Psoas muscle (tissue), 8 donors: ENCODE measurements around the gene SORCS3. TPM values are rescaled to one million over a fixed set of nuclear protein-coding genes. Genes with fewer than 3 reads are reported as not detected.

Experiments used
- ATAC-seq, 4 donors: fragments of 200-7000 bp; cut with Tn5 transposase; one replicate each; pipeline ENCODE4 v1.9.1; 2020; ENCODE audit warnings: moderate library complexity in 3 of 4, mild to moderate bottlenecking in 2 of 4
- DNase-seq, 2 donors: peaks; one replicate each; pipeline ENCODE4 v3.0.0-alpha.2; 2020
- H3K27ac ChIP-seq: fragments of 200-600 bp; one replicate; pipeline ENCODE4 v1.8.0; 2022
- H3K27me3 ChIP-seq, 3 donors: fragments of 200-600 bp in 1 of 3; one replicate each; pipeline versions ENCODE4 v1.6.1 to v1.8.0; 2013 to 2022; ENCODE audit warnings: low read length in 2 of 3, mild to moderate bottlenecking in 2 of 3, moderate library complexity in 1 of 3; ENCODE audit not compliant: insufficient read depth in 3 of 3
- H3K36me3 ChIP-seq, 2 donors: fragments of 200-600 bp in 1 of 2; one replicate each; pipeline versions ENCODE4 v1.6.1 to v1.8.0; 2013 to 2022; ENCODE audit warnings: low read depth in 1 of 2, mild to moderate bottlenecking in 1 of 2, moderate library complexity in 1 of 2; ENCODE audit not compliant: insufficient read depth in 1 of 2
- H3K4me1 ChIP-seq: fragments of 200-600 bp; one replicate; pipeline ENCODE4 v1.8.0; 2022
- H3K4me3 ChIP-seq: fragments of 200-600 bp; one replicate; pipeline ENCODE4 v1.8.0; 2022; ENCODE audit warnings: mild to moderate bottlenecking
- H3K9me3 ChIP-seq: fragments of 200-600 bp; one replicate; pipeline ENCODE4 v1.8.0; 2022
- CTCF ChIP-seq: fragments of 200-600 bp; IDR thresholded peaks from one replicate; pipeline ENCODE4 v1.8.0; 2022; ENCODE audit warnings: antibody characterized with exemption
- WGBS, 3 donors: extraction: QIAGEN DNeasy Blood & Tissue Kit; methylation state at CpG; one replicate each; pipeline versions ENCODE4 v1.1.6 to v1.1.7; 2013; 5-methylcytosine and 5-hydroxymethylcytosine counted together
- intact Hi-C, 2 donors: fragments of 100-400 bp; cut with DNase I; formaldehyde crosslinking; loops; one replicate each; pipeline versions ENCODE4 v1.11.0 to v1.14.2; 2022
- polyA plus RNA-seq, 3 donors: library from polyadenylated mRNA; stranded (reverse); fragments of 200-250 nt; gene quantifications; one replicate each; pipeline ENCODE4 v1.2.3, GENCODE V29; 2013
- total RNA-seq, 4 donors: library from RNA; stranded (reverse); fragmentation: NEBNext Ultra II Directional in 2 of 4; extraction: Animal tissue kit (Norgen Biotek cat#: 25700) in 2 of 4; gene quantifications; one replicate each; pipeline versions ENCODE4 v1.2.1 to v1.2.4, GENCODE V29; 2021 to 2023
- donor health status: healthy with polysubstance abuse.
- donor health status: DM: no; HTN: no; CAD: no; lungs with moderate emphysema.
- donor health status: Bipolar disorder and iron deficiency.
- donor health status: healthy.
- donor health status: DM: yes; HTN: yes; CAD: no.
- donor health status: DM: no; HTN: no; CAD: no.
- donor health status: DM: no; HTN: no; CAD: no.
- donor health status: DM: yes; HTN: yes; CAD: no.

The SORCS3 gene
- total and polyA plus RNA-seq, 7 donors = 0.01 TPM; not detected in 6

GRCh38 chr10:105241254-105241653 lies 600.2 kb downstream of the SORCS3 start:
- Histone ChIP-seq H3K27ac (no peak overlapping the region), H3K4me3 (no peak overlapping the region), H3K36me3 (no peaks in the 10 kb centered on the region), H3K4me1 (no peaks in the 10 kb centered on the region), H3K27me3 (no peaks in the 10 kb centered on the region), H3K9me3 (no peaks in the 10 kb centered on the region)
- ATAC-seq (no peak), DNase-seq (no peak)
- intact Hi-C loops = no loop called here
- 89 to 95% (median 90%) methylated on average over 5 of the region's 5 CpGs for WGBS, 3 donors
- no peak for TF ChIP-seq CTCF

- Histone ChIP-seq H3K4me3 (no peak overlapping the region), H3K4me1 (no peaks in the 10 kb centered on the region), H3K36me3 (no peaks in the 10 kb centered on the region), H3K27me3 (no peaks in the 10 kb centered on the region), H3K27ac (no peak overlapping the region), H3K9me3 (no peaks in the 10 kb centered on the region)
- TF ChIP-seq CTCF = no peak
- no peak for DNase-seq
- intact Hi-C loops = no loop called here
- 63 to 80% (median 80%) methylated on average over 2 of the region's 2 CpGs for WGBS, 3 donors
- no peak for ATAC-seq
Observed at GRCh38 chr10:105243381-105243780, 602.3 kb downstream of the SORCS3 start.

- intact Hi-C loops = no loop called here
- Histone ChIP-seq H3K9me3 (no peaks in the 10 kb centered on the region), H3K27me3 (no peaks in the 10 kb centered on the region), H3K27ac (no peak overlapping the region), H3K4me3 (no peak overlapping the region), H3K4me1 (no peaks in the 10 kb centered on the region), H3K36me3 (no peaks in the 10 kb centered on the region)
- ATAC-seq (no peak), DNase-seq (no peak)
- no peak for TF ChIP-seq CTCF
- whole genome bisulfite sequencing, 3 donors = 43 to 62% (median 57%) methylated on average over 2 of the region's 2 CpGs
Observed at GRCh38 chr10:105243825-105244224, 602.7 kb downstream of the SORCS3 start.

- Histone ChIP-seq H3K27ac (no peak overlapping the region), H3K36me3 (no peaks in the 10 kb centered on the region), H3K9me3 (no peaks in the 10 kb centered on the region), H3K27me3 (no peaks in the 10 kb centered on the region), H3K4me3 (no peak overlapping the region), H3K4me1 (no peaks in the 10 kb centered on the region)
- DNase-seq (no peak), ATAC-seq (no peak)
- intact Hi-C loops = no loop called here
- no peak for TF ChIP-seq CTCF
- WGBS, 3 donors = 68 to 69% (median 68%) methylated on average over 5 of the region's 5 CpGs
Observed at GRCh38 chr10:105247831-105248499, 606.9 kb downstream of the SORCS3 start.

- Histone ChIP-seq H3K4me3 (no peak overlapping the region), H3K27ac (no peak overlapping the region), H3K36me3 (no peaks in the 10 kb centered on the region), H3K4me1 (no peaks in the 10 kb centered on the region), H3K27me3 (no peaks in the 10 kb centered on the region), H3K9me3 (no peaks in the 10 kb centered on the region)
- DNase-seq (no peak), ATAC-seq (no peak)
- intact Hi-C loops = no loop called here
- TF ChIP-seq CTCF = no peak
Observed at GRCh38 chr10:105252911-105253310, 611.8 kb downstream of the SORCS3 start.
